Gastrocnemius medialis (tissue), 4 donors: ENCODE data around the gene ZNF234.

ENCODE experiments used
- POLR2A ChIP-seq, 2 donors: fragments of 450-650 bp; IDR thresholded peaks; one replicate each; pipeline ENCODE4 v1.6.1; 2017; ENCODE audit warnings: antibody characterized with exemption in 2 of 2, mild to moderate bottlenecking in 2 of 2, moderate library complexity in 2 of 2
- TF ChIP-seq, protein P1 (sequence below), 5 experiments: fragments of 450-650 bp in 3 of 5; fragments of 200-600 bp in 2 of 5; sonication (generic) in 2 of 5; IDR thresholded peaks in 4 of 5; conservative IDR thresholded peaks in 1 of 5; 1 replicate in 4 of 5; 2 replicates in 1 of 5; pipeline ENCODE4 v1.5.1; 2016 to 2019; ENCODE audit warnings: antibody characterized with exemption in 5 of 5, mild to moderate bottlenecking in 3 of 5, moderate library complexity in 3 of 5

DNA sequence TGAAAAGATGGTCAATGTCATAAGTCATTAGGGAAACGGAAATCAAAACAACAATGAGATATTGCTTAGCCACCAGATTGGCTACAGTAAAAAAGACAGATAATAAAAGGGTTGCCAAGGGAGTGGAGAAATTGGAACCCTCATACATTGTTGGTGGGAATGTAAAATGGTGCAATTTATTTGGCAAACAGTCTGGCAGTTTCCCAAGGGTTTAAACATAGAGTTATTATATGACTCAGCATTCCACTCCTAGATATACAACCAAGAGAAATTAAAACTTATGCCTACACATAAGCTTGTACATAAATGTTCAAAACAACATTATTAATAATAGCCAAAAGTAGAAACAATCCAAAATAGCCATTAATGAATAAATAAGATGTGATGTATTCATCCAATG lies 61.1 kb downstream of the ZNF234 start:
- TF ChIP-seq, protein P1, sequence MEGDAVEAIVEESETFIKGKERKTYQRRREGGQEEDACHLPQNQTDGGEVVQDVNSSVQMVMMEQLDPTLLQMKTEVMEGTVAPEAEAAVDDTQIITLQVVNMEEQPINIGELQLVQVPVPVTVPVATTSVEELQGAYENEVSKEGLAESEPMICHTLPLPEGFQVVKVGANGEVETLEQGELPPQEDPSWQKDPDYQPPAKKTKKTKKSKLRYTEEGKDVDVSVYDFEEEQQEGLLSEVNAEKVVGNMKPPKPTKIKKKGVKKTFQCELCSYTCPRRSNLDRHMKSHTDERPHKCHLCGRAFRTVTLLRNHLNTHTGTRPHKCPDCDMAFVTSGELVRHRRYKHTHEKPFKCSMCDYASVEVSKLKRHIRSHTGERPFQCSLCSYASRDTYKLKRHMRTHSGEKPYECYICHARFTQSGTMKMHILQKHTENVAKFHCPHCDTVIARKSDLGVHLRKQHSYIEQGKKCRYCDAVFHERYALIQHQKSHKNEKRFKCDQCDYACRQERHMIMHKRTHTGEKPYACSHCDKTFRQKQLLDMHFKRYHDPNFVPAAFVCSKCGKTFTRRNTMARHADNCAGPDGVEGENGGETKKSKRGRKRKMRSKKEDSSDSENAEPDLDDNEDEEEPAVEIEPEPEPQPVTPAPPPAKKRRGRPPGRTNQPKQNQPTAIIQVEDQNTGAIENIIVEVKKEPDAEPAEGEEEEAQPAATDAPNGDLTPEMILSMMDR (IDR thresholded peaks at IDR 0.05 in 4 of 5, conservative IDR thresholded peaks at IDR 0.05 in 1 of 5): no peak
- TF ChIP-seq POLR2A (IDR thresholded peaks at IDR 0.05): no peak
